ENCODE measurements around the gene B3GNT5.

- TF ChIP-seq CTCF (conservative IDR thresholded peaks at IDR 0.05; ENCODE audit: low read depth, low read length) (no peak), EZH2 (IDR thresholded peaks at IDR 0.05; ENCODE audit: borderline replicate concordance, low read depth, low read length, poor library complexity, severe bottlenecking) (no peak)
These were observed 12.9 kb downstream of the B3GNT5 start for GRCh38 chr3:183265834-183266417.
